LNCaP clone FGC (cell line): Measurements from ENCODE around the gene TRIM27.
"Not testable (repeated sequence)": the region's sequence is repeated elsewhere in the genome, so short reads cannot be mapped to it uniquely, and the experiment has no call there.

ENCODE experiments used
- DNase-seq: peaks from one replicate; pipeline ENCODE4 v3.0.0-alpha.2; 2011; ENCODE audit warnings: low read depth
- H3K4me3 ChIP-seq: 2 replicates; pipeline ENCODE4 v1.5.1; 2011; ENCODE audit warnings: mild to moderate bottlenecking, low read depth, low read length, control low read depth
- TF ChIP-seq, protein P1 (sequence below): IDR thresholded peaks from 2 replicates; pipeline ENCODE4 v1.5.1; 2012; ENCODE audit warnings: mild to moderate bottlenecking; ENCODE audit not compliant: control insufficient read depth, insufficient read depth; ENCODE audit errors: extremely low read depth

Gene TRIM27

DNA sequence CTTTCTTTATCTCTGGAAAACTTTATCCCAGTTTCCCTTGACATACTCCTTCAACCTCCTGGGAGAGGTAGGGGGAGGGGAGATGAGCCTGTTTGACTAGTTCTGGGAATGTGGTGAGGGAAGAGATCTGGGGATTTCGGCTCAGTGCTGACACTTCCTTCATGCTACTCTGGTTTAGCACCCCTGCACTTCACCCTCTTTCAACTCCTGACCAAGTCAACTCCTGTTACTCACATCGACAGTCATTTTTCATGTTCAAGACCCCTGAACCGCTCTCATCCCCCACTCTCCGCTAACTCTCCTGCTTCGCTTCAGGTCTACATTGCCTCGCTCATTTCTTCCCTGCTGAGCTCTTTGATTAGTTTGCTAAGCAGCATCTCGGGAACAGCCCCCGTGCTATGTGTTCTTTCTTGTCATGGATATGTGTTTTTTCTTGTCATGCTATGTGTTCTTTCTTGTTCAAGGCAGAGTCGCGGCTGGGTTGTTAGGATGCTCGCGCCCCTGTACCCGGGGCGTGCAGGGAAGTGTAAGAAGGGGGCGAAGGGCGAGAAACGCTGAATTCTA, 16.6 kb upstream of the TRIM27 start:
- no peak for DNase-seq
- H3K4me3 ChIP-seq, result peak overlapping the region; percentile 72
- TF ChIP-seq, protein P1, sequence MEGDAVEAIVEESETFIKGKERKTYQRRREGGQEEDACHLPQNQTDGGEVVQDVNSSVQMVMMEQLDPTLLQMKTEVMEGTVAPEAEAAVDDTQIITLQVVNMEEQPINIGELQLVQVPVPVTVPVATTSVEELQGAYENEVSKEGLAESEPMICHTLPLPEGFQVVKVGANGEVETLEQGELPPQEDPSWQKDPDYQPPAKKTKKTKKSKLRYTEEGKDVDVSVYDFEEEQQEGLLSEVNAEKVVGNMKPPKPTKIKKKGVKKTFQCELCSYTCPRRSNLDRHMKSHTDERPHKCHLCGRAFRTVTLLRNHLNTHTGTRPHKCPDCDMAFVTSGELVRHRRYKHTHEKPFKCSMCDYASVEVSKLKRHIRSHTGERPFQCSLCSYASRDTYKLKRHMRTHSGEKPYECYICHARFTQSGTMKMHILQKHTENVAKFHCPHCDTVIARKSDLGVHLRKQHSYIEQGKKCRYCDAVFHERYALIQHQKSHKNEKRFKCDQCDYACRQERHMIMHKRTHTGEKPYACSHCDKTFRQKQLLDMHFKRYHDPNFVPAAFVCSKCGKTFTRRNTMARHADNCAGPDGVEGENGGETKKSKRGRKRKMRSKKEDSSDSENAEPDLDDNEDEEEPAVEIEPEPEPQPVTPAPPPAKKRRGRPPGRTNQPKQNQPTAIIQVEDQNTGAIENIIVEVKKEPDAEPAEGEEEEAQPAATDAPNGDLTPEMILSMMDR, result no peak

DNA sequence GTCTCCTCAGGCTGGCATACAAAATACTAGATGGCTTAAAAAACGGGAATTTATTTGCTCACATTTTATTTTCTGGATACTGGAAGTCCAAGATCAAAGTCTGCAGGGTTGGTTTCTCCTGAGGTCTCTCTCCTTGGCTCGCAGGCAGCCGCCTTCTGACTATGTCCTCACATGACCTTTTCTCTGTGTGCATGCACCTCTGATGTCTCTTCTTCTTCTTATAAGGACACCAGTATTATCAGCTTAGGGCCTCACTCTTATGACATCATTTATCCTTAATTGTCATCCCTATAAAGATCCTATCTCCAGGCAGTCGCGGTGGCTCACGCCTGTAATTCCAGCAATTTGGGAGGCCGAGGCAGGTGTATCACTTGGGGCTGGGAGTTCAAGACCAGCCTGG, 9.3 kb upstream of the TRIM27 start:
- no peak overlapping the region for H3K4me3 ChIP-seq
- TF ChIP-seq, protein P1, result no peak
- DNase-seq, result no peak

GRCh38 chr6:28929887-28930620, 6.3 kb upstream of the TRIM27 start:
- DNase-seq, result no peak
- TF ChIP-seq, protein P1, result no peak
- H3K4me3 ChIP-seq, result no peak overlapping the region

- DNase-seq, H3K4me3 ChIP-seq: not testable (repeated sequence)
Measured at GRCh38 chr6:28929339-28929738, 5.6 kb upstream of the TRIM27 start.

DNA sequence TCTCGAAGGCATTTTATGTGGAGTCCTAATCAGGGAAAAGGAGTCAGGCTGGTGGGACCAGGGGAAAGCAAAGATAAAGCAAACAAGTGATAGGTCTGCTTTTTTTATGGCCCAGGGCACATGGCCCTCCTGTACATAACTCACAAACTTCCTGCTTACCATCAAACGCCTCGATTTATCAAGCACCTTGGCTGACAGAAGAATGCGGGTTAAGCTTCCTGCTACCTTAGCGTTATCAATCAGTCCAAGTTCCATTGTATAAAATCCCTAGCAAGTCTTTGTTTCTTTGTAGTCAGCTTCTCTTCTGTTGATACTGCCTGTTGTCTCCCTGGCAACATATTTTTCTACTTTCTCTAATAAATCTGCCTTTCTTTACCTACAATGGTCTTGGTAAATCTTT, 4.1 kb upstream of the TRIM27 start:
- DNase-seq, result no peak
- TF ChIP-seq, protein P1, result no peak
- H3K4me3 ChIP-seq, result no peak overlapping the region

GRCh38 chr6:28922821-28923317, 916 bp downstream of the TRIM27 start:
- DNase-seq, result no peak
- H3K4me3 ChIP-seq, result peak overlapping the region; percentile 94
- TF ChIP-seq, protein P1, result no peak

GRCh38 chr6:28922004-28922820, 1.6 kb downstream of the TRIM27 start:
- peak; percentile 34 for DNase-seq
- peak overlapping the region; percentile 94 for H3K4me3 ChIP-seq
- TF ChIP-seq, protein P1, result no peak
